OCI-LY1 (cell line): ENCODE measurements around the gene TBC1D4.

Experiments
- H2AFZ ChIP-seq: fragments of 200-600 bp; sonication (generic), shearing (Covaris generic); 2 replicates; pipeline ENCODE4 v1.6.0; 2014; ENCODE audit warnings: antibody characterized with exemption, mild to moderate bottlenecking, low read length
- H3F3A ChIP-seq: fragments of 200-600 bp; sonication (generic), shearing (Covaris generic); 2 replicates; pipeline ENCODE4 v1.6.0; 2014; ENCODE audit warnings: mild to moderate bottlenecking, antibody characterized with exemption, low read length, moderate library complexity; ENCODE audit not compliant: insufficient read depth
- H3K27ac ChIP-seq: fragments of 200-600 bp; sonication (generic); 2 replicates; pipeline ENCODE4 v1.5.1; 2014; ENCODE audit warnings: low read length, mixed run types, mild to moderate bottlenecking, low read depth; ENCODE audit not compliant: poor library complexity, severe bottlenecking
- H3K27me3 ChIP-seq: fragments of 200-600 bp; sonication (generic); 2 replicates; pipeline ENCODE4 v1.6.0; 2014; ENCODE audit warnings: antibody characterized with exemption, mild to moderate bottlenecking, low read length, moderate library complexity; ENCODE audit not compliant: insufficient read depth
- H3K36me3 ChIP-seq: fragments of 200-600 bp; sonication (generic); 2 replicates; pipeline ENCODE4 v1.6.1; 2014; ENCODE audit warnings: mild to moderate bottlenecking, antibody characterized with exemption, low read length, moderate library complexity, mixed read lengths; ENCODE audit not compliant: insufficient read depth
- H3K4me1 ChIP-seq: fragments of 200-600 bp; sonication (generic); 2 replicates; pipeline ENCODE4 v1.5.1; 2014; ENCODE audit warnings: mild to moderate bottlenecking, low read length, moderate library complexity; ENCODE audit not compliant: insufficient read depth, severe bottlenecking
- H3K4me2 ChIP-seq: fragments of 200-600 bp; sonication (generic), shearing (Covaris generic); 2 replicates; pipeline ENCODE4 v1.6.1; 2014; ENCODE audit warnings: low read length
- H3K4me3 ChIP-seq: fragments of 200-600 bp; sonication (generic); 2 replicates; pipeline ENCODE4 v1.5.1; 2014; ENCODE audit warnings: low read length, low read depth, mild to moderate bottlenecking, mixed read lengths; ENCODE audit not compliant: poor library complexity, severe bottlenecking
- H3K79me2 ChIP-seq: fragments of 200-600 bp; shearing (Covaris generic); 2 replicates; pipeline ENCODE4 v1.6.1; 2016; ENCODE audit warnings: mixed run types, low read length, mixed read lengths; ENCODE audit not compliant: insufficient read depth
- H3K9ac ChIP-seq: fragments of 200-600 bp; sonication (generic), shearing (Covaris generic); 2 replicates; pipeline ENCODE4 v1.6.1; 2014; ENCODE audit warnings: mild to moderate bottlenecking, low read length, mixed read lengths
- H3K9me2 ChIP-seq: fragments of 200-600 bp; sonication (generic), shearing (Covaris generic); 2 replicates; pipeline ENCODE4 v1.6.1; 2014; ENCODE audit warnings: low read depth, mild to moderate bottlenecking, low read length, mixed read lengths
- H3K9me3 ChIP-seq: fragments of 200-600 bp; shearing (Covaris generic); 2 replicates; pipeline ENCODE4 v1.6.1; 2014; ENCODE audit warnings: low read length, mixed read lengths
- H4K20me1 ChIP-seq: fragments of 200-600 bp; sonication (generic), shearing (Covaris generic); 2 replicates; pipeline ENCODE4 v1.6.0; 2016; ENCODE audit warnings: mild to moderate bottlenecking, low read length; ENCODE audit not compliant: insufficient read depth
- EZH2 ChIP-seq: fragments of 200-600 bp; sonication (generic), shearing (Covaris generic); IDR thresholded peaks from 2 replicates; pipeline ENCODE4 v1.8.0; 2017; ENCODE audit warnings: borderline replicate concordance, mixed run types, mild to moderate bottlenecking, antibody characterized with exemption, low read length, moderate library complexity, mixed read lengths
- TF ChIP-seq, protein P1 (sequence below): fragments of 200-600 bp; sonication (generic), shearing (Covaris generic); IDR thresholded peaks from 2 replicates; pipeline ENCODE4 v1.5.1; 2017; ENCODE audit warnings: mild to moderate bottlenecking, antibody characterized with exemption, low read length, moderate library complexity, mixed read lengths

Gene TBC1D4

DNA sequence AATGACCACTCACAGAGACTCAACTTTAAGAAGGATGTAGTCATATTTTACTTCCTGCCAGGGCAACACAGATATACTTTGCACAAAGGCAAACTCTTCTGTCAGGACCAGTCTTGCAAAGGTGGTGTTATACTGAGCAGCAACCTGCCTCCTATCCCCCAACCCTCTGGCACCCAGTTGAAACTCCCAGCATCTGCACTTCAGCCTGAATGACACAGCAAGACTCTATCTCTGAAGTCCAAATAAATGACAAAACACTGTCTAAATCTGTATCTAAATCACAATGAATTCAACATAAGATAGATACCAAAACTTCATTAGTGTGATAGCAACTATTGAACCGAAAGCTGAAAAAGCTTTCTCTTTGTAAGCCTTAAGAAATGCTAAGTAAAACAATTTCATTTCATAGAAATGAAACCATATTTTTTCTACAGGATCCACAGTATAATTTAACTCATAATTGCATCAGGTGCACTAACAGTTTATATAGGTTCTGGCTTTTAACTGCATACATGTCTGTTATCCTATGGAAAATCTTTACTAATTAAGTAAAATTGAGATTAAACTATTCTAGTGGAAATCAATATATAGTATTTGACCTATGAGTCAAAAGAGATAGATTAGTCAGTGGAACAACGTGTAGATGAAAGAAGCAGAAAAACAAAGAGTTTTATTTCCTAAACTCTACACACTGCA, 163.7 kb downstream of the TBC1D4 start:
- Histone ChIP-seq H3K9me3 (no peaks in the 10 kb centered on the region), H4K20me1 (no peaks in the 10 kb centered on the region), H3K4me1 (no peaks in the 10 kb centered on the region), H3K4me2 (no peak overlapping the region), H3K79me2 (no peaks in the 10 kb centered on the region), H3K9me2 (no peaks in the 10 kb centered on the region), H3K27ac (no peak overlapping the region), H2AFZ (no peak overlapping the region), H3K9ac (no peak overlapping the region), H3K4me3 (no peak overlapping the region), H3K27me3 (no peaks in the 10 kb centered on the region), H3F3A (no peaks in the 10 kb centered on the region), H3K36me3 (no peaks in the 10 kb centered on the region)
- TF ChIP-seq, protein P1, sequence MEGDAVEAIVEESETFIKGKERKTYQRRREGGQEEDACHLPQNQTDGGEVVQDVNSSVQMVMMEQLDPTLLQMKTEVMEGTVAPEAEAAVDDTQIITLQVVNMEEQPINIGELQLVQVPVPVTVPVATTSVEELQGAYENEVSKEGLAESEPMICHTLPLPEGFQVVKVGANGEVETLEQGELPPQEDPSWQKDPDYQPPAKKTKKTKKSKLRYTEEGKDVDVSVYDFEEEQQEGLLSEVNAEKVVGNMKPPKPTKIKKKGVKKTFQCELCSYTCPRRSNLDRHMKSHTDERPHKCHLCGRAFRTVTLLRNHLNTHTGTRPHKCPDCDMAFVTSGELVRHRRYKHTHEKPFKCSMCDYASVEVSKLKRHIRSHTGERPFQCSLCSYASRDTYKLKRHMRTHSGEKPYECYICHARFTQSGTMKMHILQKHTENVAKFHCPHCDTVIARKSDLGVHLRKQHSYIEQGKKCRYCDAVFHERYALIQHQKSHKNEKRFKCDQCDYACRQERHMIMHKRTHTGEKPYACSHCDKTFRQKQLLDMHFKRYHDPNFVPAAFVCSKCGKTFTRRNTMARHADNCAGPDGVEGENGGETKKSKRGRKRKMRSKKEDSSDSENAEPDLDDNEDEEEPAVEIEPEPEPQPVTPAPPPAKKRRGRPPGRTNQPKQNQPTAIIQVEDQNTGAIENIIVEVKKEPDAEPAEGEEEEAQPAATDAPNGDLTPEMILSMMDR: no peak
- TF ChIP-seq EZH2: no peak

DNA sequence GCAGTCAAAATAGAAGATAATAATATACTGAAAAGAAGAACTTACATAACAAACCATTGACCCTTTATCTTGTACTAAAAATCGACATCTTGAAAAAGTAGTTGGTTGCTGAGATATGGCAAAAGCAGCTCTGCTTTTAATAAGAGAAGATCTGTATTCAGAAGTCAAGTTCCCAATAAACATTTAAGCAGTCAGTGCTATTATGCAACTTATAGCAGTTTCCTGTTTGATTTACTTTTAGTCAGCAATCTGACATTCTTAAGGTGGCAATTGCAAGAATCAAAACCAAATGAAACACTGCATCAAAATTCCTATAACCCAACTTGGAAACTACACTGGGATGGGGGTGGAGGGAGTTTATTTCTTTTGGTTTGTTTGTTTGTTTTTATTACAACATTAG, 165.5 kb downstream of the TBC1D4 start:
- Histone ChIP-seq H3K4me3 (no peak overlapping the region), H3K27me3 (no peaks in the 10 kb centered on the region), H2AFZ (no peak overlapping the region), H4K20me1 (no peaks in the 10 kb centered on the region), H3K9ac (no peak overlapping the region), H3K79me2 (no peaks in the 10 kb centered on the region), H3K9me2 (no peaks in the 10 kb centered on the region), H3F3A (no peaks in the 10 kb centered on the region), H3K27ac (no peak overlapping the region), H3K4me2 (no peak overlapping the region), H3K4me1 (no peaks in the 10 kb centered on the region), H3K36me3 (no peaks in the 10 kb centered on the region), H3K9me3 (no peaks in the 10 kb centered on the region)
- TF ChIP-seq, protein P1: no peak
- no peak for TF ChIP-seq EZH2

DNA sequence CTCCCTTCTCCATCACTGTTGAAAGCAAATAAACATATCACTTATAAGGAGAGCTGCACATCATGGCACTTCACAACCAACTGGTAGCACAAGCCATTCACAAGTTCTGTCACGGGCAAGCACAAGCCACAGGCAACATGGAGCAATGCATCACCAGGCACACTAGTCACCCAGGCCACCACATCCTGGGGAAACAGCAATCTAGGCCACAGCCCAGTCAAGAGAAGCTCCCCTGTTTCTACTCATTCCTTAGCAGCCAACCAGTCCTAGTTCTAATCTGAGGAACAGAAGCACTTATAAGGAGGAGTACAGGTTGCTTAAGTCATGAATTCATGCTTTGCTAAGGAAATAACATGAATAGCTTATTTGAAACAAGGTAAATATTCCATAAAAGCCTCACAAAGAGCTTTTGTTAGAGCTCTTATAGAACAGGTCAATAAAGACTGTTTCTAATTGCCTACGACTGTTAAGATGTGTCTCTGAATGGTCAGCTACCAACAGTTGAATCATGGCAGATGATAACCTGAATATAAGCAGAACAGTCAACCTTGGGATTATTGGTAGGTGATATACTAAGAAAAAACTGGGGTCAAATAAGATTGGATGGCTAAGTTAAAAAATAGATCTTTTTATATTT, 169.0 kb downstream of the TBC1D4 start:
- no peaks in the 10 kb centered on the region for H4K20me1 ChIP-seq
- H3K27me3 ChIP-seq: no peaks in the 10 kb centered on the region
- H3K9me3 ChIP-seq: no peaks in the 10 kb centered on the region
- H3K4me2 ChIP-seq: no peak overlapping the region
- no peaks in the 10 kb centered on the region for H3K9me2 ChIP-seq
- H3K27ac ChIP-seq: no peak overlapping the region
- H3K4me3 ChIP-seq: no peak overlapping the region
- H3K9ac ChIP-seq: no peak overlapping the region
- H3K36me3 ChIP-seq: no peaks in the 10 kb centered on the region
- H3K79me2 ChIP-seq: no peaks in the 10 kb centered on the region
- no peak overlapping the region for H2AFZ ChIP-seq
- no peaks in the 10 kb centered on the region for H3F3A ChIP-seq
- H3K4me1 ChIP-seq: no peaks in the 10 kb centered on the region
- TF ChIP-seq, protein P1: no peak
- TF ChIP-seq EZH2: no peak
